ACC112 (cell line): ENCODE results near the gene C12orf57.

Experiments used
- H2AFZ ChIP-seq: fragments of 200-600 bp; sonication (generic); one replicate; pipeline ENCODE4 v1.6.0; 2017; ENCODE audit warnings: antibody characterized with exemption, low read length; ENCODE audit not compliant: unreplicated experiment
- H3K27ac ChIP-seq: fragments of 200-600 bp; sonication (generic); 2 replicates; pipeline ENCODE4 v1.5.1; 2014; ENCODE audit warnings: low read depth, mild to moderate bottlenecking, antibody characterized with exemption, low read length, moderate library complexity
- H3K27me3 ChIP-seq: fragments of 200-600 bp; sonication (generic); 2 replicates; pipeline ENCODE4 v1.6.1; 2014; ENCODE audit warnings: mild to moderate bottlenecking, antibody characterized with exemption, low read length, moderate library complexity, mixed read lengths; ENCODE audit not compliant: insufficient read depth
- H3K36me3 ChIP-seq: fragments of 200-600 bp; sonication (generic); 2 replicates; pipeline ENCODE4 v1.6.1; 2016; ENCODE audit warnings: mild to moderate bottlenecking, antibody characterized with exemption, low read length, moderate library complexity, mixed read lengths; ENCODE audit not compliant: insufficient read depth
- H3K4me1 ChIP-seq: fragments of 200-600 bp; sonication (generic); one replicate; pipeline ENCODE4 v1.6.1; 2016; ENCODE audit warnings: low read length, mixed read lengths; ENCODE audit not compliant: insufficient read depth, unreplicated experiment, control insufficient read depth
- H3K4me3 ChIP-seq: fragments of 200-600 bp; sonication (generic); 2 replicates; pipeline ENCODE4 v1.5.1; 2014; ENCODE audit warnings: mild to moderate bottlenecking, low read depth, low read length
- H3K79me2 ChIP-seq: fragments of 200-600 bp; sonication (generic); one replicate; pipeline ENCODE4 v1.6.0; 2016; ENCODE audit warnings: low read length; ENCODE audit not compliant: control insufficient read depth, unreplicated experiment, insufficient read depth

C12orf57 gene, protein sequence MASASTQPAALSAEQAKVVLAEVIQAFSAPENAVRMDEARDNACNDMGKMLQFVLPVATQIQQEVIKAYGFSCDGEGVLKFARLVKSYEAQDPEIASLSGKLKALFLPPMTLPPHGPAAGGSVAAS

DNA sequence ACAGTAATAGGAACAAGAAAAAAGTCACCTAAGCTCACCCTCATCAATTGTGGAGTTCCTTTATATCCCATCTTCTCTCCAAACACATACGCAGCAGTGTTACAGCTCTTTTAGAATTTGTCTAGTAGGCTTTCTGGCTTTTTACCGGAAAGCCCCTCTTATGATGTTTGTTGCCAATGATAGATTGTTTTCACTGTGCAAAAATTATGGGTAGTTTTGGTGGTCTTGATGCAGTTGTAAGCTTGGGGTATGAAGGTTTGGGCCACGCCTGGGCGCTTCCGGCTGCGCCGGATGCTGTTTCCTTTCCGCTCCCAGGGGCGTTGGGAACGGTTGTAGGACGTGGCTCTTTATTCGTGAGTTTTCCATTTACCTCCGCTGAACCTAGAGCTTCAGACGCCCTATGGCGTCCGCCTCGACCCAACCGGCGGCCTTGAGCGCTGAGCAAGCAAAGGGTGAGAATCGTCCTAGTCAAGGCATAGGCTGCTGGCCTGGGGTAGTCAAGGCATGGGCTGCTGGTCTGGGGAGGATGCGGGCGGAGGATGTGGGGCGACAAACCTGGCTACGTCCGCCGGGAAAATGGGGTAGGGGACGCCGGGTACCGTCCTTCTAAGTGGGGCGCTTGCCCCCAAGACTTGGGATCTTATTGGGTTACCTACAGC, at the start of gene C12orf57, which contains the start of gene RNU7-1:
C12orf57 (plus strand) TSS at position 301 of the 659 bp plus-strand sequence; CDS start at position 401, 100 bp downstream.
RNU7-1 (plus strand) TSS at position 95 of the 659 bp plus-strand sequence.
- Histone ChIP-seq H3K4me3 (peak within 1 kb of the TSS; percentile 83), H3K27me3 (no peaks in the 10 kb centered on the region), H3K79me2 (peaks cover 3% of the 10 kb centered on the region), H2AFZ (peak within 1 kb of the TSS; percentile 26), H3K36me3 (no peaks in the 10 kb centered on the region), H3K4me1 (peaks cover 15% of the 10 kb centered on the region), H3K27ac (peak within 1 kb of the TSS; percentile 92)

GRCh38 chr12:6894321-6894720, 49.5 kb upstream of the C12orf57 start:
- H3K4me3 ChIP-seq, result no peak overlapping the region
- no peaks in the 10 kb centered on the region for H3K79me2 ChIP-seq
- H3K4me1 ChIP-seq, result peaks cover 12% of the 10 kb centered on the region
- no peaks in the 10 kb centered on the region for H3K27me3 ChIP-seq
- no peaks in the 10 kb centered on the region for H3K36me3 ChIP-seq
- no peak overlapping the region for H3K27ac ChIP-seq
- no peak overlapping the region for H2AFZ ChIP-seq

DNA sequence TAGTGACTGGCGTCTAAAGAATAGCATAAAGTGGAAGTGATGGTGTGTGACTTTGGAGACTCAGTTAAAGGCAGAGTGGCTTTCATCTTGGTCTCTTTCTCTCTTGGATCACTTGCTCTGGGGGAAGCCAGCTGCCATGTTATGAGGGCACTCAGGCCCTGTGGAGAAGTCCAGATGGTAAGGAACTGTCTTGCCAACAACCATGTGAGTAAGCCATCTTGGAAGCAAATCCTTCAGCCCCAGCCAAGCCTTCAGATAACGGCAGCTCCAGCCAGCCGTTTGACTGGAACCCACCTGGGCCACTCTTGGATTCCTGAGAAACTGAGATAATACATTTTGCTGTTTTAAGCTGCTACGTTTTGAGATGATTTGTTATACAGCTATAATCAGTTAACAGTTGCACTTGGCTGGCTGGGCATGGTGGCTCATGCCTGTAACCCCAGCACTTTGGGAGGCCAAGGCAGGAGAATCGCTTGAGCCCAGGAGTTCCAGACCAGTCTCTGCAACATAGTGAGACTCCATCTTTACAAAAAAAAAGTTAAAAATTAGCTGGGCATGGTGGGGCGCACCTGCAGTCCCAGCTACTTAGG, 46.9 kb upstream of the C12orf57 start:
- Histone ChIP-seq H3K27me3 (no peaks in the 10 kb centered on the region), H3K27ac (no peak overlapping the region), H3K79me2 (no peaks in the 10 kb centered on the region), H3K36me3 (no peaks in the 10 kb centered on the region), H3K4me1 (no peaks in the 10 kb centered on the region), H2AFZ (no peak overlapping the region), H3K4me3 (no peak overlapping the region)

DNA sequence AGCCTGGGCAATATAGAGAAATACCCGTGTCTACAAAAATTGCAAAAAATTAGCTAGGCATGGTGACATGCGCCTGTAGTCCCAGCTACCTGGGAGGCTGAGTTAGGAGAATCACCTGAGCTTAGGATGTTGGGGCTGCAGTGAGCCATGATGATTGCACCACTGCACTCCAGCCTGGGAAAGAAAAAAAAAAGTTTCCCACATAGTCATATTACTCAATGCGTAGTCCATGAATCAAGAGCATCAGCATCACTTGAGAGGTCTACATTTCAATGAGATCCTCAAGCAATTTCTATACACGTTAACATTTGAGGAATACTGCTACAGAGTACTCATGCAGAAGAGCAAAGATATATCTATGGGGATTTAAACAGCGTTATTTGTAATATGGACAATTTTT, 44.4 kb upstream of the C12orf57 start:
- Histone ChIP-seq H3K27me3 (no peaks in the 10 kb centered on the region), H3K36me3 (no peaks in the 10 kb centered on the region), H3K27ac (no peak overlapping the region), H3K4me1 (peaks cover 4% of the 10 kb centered on the region), H3K79me2 (no peaks in the 10 kb centered on the region), H2AFZ (no peak overlapping the region), H3K4me3 (no peak overlapping the region)

DNA sequence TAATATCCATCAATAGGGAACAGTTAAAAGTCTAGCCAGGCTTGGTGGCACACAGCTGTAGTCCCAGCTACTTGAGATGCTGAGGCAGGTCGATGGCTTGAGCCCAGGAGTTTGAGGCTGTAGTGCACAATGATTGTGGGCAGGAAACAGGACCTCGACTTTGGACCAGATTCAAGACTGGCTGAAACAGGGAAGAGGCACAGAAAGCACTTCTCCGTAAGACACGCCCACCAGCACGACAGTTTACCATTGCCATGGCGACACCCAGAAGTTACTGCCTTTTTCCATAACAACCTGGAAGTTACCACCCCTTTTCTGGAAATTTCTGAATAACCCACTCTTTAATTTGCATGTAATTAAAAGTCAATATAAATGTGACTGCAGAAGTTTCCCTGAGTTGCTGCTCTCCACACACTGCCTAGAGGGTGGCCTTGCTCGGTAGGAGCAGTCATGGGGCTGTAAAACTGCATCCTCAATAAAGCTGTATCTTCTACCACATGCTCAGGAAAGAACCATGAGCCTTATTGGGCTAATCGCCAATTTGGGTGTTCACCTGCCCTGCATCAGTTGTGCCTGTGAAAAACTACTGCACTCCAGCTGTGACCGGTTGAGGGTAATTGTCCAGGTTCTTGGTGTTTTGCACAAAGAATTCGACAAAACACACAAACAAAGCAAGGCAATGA, 43.8 kb upstream of the C12orf57 start:
- Histone ChIP-seq H3K4me1 (peaks cover 4% of the 10 kb centered on the region), H3K36me3 (no peaks in the 10 kb centered on the region), H3K27me3 (no peaks in the 10 kb centered on the region), H3K79me2 (no peaks in the 10 kb centered on the region), H3K4me3 (no peak overlapping the region), H3K27ac (no peak overlapping the region), H2AFZ (no peak overlapping the region)

DNA sequence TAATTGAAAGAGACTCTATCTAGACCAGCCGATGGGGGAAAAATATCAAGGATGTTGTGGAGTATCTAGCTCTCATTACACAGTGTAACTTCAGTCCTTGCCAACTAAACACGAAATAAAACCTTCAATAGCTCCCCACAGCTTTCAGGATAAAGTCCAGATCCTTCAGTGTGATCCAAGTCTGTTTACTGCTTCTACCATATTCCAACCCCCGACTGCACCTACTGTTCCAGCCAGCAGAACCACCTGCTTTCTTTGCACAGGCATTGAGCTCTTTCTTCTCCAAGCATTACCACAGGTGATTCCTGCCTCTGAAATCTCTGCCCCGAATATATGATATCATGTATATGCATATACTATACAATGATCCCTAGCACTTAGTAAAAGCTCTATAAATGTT, 41.4 kb upstream of the C12orf57 start:
- H3K4me3 ChIP-seq, result no peak overlapping the region
- H3K27ac ChIP-seq, result no peak overlapping the region
- no peaks in the 10 kb centered on the region for H3K27me3 ChIP-seq
- no peaks in the 10 kb centered on the region for H3K79me2 ChIP-seq
- no peak overlapping the region for H2AFZ ChIP-seq
- H3K36me3 ChIP-seq, result peaks cover 6% of the 10 kb centered on the region; the same call in 1 of the 2 replicates
- peaks cover 12% of the 10 kb centered on the region for H3K4me1 ChIP-seq

- Histone ChIP-seq H3K4me1 (peaks cover 12% of the 10 kb centered on the region), H3K27me3 (no peaks in the 10 kb centered on the region), H3K36me3 (peaks cover 6% of the 10 kb centered on the region; the same call in 1 of the 2 replicates), H3K79me2 (no peaks in the 10 kb centered on the region), H3K4me3 (no peak overlapping the region), H2AFZ (peak overlapping the region; percentile 88), H3K27ac (no peak overlapping the region)
Measured at GRCh38 chr12:6903722-6904121, 40.1 kb upstream of the C12orf57 start.

- H3K27ac ChIP-seq, result peak within 1 kb of the TSS; percentile 56
- peak within 1 kb of the TSS; percentile 94 for H2AFZ ChIP-seq
- H3K79me2 ChIP-seq, result no peaks in the 10 kb centered on the region
- peaks cover 12% of the 10 kb centered on the region for H3K4me1 ChIP-seq
- H3K27me3 ChIP-seq, result no peaks in the 10 kb centered on the region
- peaks cover 6% of the 10 kb centered on the region; the same call in 1 of the 2 replicates for H3K36me3 ChIP-seq
- peak within 1 kb of the TSS; percentile 81 for H3K4me3 ChIP-seq
Measured at GRCh38 chr12:6904280-6905276, 39.2 kb upstream of the C12orf57 start, which contains the start of gene LRRC23. LRRC23 (plus strand) TSS chr12:6904822; CDS start chr12:6905634, 812 bp downstream.

- Histone ChIP-seq H2AFZ (no peak overlapping the region), H3K27me3 (no peaks in the 10 kb centered on the region), H3K36me3 (peaks cover 6% of the 10 kb centered on the region; the same call in 1 of the 2 replicates), H3K27ac (peak overlapping the region; percentile 56; the same call in 1 of the 2 replicates), H3K4me3 (peak overlapping the region; percentile 81), H3K79me2 (no peaks in the 10 kb centered on the region), H3K4me1 (peaks cover 12% of the 10 kb centered on the region)
Measured at GRCh38 chr12:6905414-6906040, 38.3 kb upstream of the C12orf57 start.
